HG03520 (cell line): ENCODE data around the gene CELF4.
A peak's percentile ranks its signal among the peaks of the same experiment; 100 is the strongest.

Experiments used
- ATAC-seq: cut with Tn5 transposase; IDR thresholded peaks from one replicate; pipeline ENCODE4 v1.9.1; 2021; ENCODE audit warnings: mild to moderate bottlenecking, moderate library complexity; ENCODE audit not compliant: unreplicated experiment

CELF4 gene

DNA sequence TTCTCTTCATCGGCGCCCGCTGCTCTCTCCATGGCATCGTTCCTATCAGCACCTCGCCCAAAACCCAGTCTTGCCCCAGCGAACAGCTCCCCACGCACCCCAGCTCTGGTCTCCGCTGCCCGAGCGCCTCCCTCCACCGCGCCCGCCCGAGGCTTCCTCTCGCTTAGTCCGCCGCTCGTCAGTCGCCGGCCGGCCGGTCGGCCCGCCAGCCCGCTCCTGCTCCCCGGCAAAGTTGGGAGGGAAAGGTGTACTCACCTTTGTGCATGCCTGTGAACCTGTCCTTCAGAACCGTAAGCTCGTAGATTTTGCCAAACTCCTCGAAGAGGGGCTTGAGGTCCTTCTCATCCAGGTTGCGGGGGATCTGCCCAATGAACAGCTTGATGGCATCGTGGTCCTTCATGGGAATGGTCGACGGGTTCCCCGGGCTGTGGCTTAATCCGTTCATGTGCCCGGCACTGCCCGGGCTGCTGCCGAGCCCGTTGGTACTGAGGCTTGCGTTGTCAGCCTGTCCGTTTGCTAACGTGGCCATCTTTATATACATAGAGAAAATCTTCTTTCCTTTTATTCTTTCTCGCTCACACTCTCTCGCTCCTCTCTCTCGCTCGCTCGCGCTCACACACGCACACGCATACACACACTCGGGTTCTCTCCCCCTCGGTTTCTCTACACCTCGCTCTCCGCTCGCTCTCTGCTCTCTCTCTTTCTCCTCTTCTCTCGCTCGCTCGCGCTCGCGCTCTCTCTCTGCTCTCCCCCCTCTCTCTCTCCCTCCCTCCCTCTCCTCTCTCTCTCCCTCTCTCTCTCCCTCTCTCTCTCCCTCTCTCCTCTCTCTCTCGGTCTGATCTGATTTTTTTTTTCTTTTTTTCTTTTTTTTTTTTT lies at the start of gene CELF4:
Gene CELF4, minus strand, starts transcription at position 698 of the 876 bp plus-strand sequence.
- ATAC-seq, result no peak

DNA sequence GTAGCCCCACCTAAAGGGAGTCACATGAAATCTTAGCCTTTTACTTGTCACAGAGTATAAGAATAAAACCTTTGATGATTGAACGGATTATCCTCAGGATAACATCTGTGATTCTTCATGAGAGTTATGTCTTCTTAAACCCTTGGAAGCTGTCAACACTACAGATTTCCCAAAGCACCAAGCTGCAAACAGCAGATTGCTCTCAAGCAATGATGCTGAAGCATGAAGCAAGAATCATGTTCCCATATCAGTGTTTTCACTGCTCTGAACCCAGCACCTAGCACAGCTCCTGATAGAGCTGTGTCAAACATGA lies 47.6 kb upstream of the CELF4 start:
- ATAC-seq, result no peak

DNA sequence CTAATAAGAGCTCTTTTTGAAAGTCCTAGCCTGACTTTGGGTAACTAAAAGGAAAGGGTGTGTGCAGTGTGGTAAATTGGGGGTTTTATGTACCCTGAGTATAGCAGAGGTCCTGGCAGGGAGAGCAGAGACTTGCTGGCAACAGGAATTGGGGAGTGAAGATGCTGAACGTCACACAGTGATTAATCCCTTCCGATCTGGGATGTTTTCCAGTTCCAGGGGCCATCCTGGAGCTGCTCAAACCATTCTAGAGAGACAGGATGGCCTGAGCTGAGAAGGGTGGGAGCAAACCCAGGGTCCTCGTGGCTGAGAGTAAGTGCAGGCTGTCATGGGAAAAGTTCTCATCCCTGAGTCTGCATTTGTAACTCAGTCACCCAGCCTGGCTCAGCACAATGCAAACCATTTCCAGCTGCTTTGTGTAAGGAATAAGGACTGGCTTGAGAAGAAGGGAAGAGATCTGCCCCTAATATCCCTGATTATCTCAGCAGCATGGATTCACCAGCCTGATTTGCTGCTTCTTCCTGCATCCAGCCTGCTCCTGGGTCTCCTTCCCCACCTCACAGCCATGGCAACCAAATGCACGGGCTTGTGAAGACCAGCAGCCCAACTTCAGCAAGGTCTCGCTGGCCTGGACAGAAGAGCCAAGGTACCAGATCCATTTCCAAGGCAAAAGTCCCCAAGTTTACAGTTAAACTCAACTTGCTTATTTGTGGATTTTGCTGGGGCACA lies 47.1 kb upstream of the CELF4 start:
- ATAC-seq, result no peak

DNA sequence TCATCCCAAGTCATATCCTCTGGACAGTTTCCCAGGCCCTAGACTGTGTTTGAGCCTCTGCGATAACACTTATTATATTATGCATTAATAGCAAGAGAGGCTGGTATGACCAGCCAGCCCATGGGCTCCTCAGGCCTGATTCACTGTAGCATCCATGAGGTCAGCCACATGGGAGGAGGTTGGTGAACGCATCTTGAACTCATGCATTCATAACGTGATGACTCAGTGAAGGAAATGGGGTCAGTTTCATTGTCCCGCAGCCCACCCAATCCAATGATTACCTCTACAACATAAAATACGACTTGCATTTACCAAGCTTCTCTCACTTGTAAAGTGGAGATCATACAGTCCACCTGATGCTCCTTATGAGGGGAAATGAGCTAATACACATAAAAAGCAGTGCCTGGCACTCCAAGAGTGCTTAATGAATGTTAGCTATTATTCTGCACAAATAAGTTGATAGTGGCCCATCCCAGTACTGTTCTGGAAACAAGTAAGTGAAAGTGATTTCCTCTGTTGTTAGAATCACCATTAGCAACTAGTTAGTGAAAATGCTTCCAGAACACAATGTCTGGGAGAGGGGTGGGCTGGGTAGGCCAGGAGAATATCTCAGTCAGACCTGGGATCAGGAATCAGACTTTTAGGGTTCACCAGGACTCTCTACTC lies 46.1 kb upstream of the CELF4 start:
- no peak for ATAC-seq

DNA sequence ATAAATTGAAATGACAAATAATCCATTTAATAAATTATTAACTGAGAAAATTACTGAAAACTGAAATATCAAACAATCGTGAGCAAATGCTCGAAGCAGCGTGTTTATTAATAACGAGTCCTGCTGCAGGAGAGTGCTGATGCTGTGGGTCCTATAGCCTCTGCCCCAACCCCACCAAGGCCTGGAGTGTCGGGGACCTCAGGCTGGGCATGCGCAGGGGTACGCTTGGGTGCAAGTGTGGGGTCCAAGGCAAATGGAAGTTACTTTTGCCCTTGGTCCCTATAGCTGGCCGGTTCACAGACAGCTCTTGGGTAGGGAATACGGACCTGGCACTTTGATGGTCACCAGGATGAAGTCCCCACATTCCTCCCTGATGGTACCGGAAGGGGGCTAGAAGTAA lies 43.3 kb upstream of the CELF4 start:
- ATAC-seq, result no peak

DNA sequence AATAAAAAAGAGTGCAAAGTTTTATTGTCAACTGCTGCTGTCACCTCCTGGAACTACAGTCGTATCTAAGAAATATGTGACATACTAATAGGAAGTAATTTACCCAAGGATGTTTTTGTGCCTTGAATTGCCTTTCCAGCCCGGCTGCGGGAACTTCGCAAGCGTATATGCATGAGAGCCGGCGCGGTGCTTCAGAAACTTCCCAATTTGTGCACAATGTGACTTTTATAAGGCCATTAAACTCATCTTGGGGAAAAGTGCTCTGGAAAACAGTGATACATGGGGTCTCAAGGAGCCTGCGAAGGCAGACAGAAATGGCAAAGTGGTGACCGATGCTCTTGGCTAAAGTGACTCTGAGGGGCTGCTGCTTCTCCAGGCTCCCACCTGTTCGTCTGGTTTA lies 41.7 kb upstream of the CELF4 start:
- ATAC-seq, result no peak

DNA sequence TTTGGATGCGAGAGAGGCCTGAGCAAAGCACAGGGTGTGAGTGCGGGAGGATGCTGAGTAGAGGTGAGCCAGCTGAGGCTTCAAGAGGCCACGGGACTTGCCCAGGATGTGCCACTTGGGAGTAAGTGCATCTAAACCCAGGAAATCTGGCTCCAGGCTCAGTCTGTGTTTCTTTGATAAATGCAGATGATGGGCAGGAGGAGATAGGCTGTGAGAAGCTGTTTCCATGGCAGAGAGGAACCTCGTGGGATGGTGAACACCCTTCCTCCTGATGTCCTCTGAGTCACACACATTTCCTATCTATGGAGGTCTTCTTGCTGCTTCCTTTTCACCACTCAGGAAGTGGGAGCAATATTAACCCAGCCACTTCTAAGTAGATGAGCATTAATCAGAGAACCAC lies 38.4 kb upstream of the CELF4 start:
- no peak for ATAC-seq

DNA sequence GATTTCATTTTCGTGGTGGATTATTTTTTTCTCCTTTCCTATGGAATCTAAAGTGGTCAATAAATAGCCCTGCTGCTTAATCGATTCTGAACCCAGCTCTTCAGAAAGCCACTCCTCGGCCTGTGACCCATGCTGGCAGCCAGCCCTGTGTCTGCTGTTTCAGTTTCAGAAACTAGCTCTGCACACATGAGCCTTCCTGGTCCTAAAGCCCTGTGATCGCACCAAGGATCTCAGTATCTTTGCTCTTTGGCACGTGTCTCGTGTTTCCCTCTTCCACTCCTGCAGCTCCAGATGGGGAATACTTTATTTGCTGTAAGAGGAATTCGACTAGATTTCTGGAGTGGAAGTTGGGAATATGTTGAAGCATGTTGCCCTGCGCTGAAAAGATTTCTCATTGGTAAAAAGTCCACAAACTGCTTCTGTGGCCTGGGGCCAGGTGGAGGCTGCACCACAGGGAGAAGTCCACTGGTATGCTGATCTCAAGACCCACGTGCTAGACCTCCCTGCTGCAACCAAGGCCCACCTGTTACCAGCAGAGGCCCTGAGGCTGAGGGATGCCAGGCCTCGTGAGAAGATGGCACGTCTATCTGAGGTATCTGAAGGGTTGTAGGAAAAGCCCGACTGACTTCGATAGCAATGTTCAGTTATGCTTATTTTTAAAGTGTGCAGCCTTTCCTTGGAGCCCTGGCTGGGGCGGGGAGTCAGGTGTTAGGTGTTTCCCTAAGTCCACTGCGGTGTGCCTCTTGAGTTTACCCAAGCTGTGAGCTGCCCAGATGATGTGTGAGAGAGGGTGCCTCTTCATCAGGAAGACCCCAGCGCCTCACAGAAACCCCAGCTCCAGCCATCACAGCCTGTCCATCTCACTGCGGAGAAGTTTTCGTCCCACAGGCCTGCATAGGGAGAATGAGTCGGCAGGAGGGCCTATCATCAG lies 33.6 kb upstream of the CELF4 start:
- ATAC-seq, result no peak

DNA sequence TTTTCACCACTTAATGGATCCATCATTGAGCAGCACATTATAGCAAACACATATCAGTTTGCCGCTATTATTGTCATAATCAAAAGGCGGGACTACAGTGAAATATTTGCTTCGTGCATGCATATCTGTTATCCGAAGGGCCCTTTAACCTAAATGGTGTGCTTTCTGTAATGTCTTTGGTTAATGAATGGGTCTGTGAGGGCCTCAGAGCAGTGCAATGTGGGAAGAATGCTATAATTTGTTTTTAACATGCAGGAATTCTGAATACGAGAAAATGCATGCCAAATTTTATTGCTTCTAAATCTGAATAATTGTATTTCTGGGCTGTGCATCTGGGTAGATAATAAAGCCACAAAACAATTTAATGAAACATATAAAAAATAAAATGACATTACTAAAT lies 32.8 kb upstream of the CELF4 start:
- ATAC-seq, result no peak

DNA sequence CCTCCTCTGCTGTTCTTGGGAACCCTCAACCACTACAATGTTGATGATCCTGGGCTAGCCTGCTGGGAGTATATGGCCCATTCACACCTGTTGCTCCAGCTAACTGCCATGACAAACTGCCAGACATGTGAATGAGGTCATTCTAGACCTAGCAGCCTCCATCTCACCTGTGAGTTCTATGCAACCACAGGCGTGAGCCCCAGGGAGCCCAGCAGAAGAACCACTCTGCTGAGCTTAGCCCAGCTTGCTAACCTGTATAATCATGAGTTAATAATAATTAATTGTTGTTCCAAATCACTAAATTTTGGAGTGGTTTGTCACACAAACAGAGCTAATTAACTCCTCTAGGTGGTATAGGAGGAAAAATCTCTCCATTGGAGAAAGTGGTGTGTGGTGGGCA lies 24.7 kb upstream of the CELF4 start:
- no peak for ATAC-seq

DNA sequence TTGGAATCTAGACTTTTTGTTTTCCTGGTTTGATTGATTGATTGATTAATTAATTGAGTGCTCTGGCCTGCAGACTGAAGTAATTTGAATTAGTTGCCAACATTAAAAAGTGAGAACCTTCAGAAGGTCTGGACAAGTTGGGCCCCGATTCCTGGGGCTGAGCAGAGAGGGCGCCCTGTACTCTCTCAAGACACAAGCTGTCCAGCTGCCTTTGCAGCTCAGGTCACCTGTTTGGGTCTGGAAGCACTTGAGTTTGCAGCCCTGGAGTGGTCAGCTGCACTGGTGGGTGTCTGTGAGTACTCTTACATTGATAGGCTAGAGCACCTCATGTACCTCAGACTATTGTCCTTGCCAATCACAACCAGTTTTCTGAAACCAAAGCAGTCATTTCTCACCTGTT lies 22.7 kb upstream of the CELF4 start:
- no peak for ATAC-seq

DNA sequence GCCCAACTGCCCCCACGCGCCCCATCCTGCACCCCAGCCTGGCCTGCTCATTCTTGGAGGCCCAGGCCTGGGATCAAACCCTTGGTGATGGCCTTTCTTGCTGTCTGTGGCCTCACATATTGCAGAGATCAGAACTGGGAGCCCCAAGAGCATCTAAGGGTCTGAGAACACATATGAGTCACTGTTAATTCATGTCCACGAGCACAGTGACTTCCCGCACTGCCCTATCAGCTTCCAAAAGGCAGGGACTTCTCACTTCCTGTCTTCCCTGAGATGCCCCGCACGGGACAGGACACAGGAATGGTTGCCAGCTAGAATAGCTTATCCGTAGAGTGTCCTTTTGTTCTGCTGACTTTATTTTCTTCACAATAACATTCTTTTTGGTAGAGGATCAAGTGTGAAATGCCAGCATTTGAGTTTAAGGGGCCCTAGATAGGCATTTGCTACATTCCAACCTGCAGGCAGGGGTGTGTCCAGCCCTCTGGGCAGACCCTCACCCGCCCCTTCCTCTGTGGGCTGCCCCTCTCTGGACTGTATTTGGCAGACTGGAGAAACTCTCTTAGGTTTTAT lies 21.1 kb upstream of the CELF4 start:
- ATAC-seq, result no peak

DNA sequence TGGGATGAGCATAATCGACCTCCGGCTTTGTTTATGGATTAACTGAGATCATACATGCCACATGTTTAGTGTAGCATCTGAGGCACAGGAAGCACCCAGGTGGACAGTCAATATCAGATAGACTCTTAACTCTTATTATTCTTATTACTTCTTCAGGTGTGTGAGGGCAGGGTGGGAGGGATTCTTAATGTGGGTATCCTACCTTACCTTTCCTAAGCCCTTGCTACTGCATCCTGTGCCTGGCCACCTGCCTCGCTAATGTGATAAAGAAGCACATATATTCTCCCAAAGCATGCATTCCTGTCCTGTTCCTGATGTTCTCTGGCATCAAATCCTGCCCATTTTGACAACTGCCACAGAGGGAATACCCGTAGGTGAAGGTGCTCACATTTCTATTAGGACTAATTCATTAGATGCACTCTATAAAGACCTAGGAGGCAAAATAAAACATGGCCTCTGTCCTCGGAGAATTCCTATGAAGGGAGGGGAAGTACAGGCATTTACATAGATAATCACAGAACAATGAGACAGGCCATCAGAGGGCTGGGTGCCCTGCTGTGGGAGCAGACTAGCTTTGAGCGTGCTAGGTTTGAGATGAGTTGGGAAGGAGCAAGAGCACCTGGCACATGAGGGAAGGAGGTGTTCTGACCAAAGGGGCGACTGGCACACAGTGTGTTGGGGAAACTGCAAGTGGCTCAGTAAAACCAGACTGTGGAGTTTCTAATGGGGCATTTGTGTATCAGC lies 19.5 kb upstream of the CELF4 start:
- ATAC-seq, result no peak

DNA sequence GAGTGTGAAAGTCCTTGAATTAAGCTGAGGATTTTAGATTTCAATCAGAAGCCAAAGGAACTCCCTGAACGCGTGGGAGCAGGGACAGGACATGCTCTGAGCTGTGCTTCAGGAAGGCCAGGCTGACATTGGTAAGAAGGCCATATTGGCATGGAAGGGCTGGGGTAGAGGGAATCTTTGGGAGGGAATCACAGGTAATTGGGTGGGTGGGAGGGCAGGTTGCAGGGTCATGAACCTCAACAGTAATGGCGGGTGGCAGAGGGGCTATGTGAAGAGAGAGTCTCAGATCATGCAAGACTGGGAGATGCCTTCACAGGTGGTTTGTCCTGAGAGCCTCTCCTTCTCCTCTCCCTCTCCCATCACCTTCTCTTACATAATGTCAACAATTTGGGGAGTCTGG lies 18.6 kb upstream of the CELF4 start:
- ATAC-seq, result no peak

DNA sequence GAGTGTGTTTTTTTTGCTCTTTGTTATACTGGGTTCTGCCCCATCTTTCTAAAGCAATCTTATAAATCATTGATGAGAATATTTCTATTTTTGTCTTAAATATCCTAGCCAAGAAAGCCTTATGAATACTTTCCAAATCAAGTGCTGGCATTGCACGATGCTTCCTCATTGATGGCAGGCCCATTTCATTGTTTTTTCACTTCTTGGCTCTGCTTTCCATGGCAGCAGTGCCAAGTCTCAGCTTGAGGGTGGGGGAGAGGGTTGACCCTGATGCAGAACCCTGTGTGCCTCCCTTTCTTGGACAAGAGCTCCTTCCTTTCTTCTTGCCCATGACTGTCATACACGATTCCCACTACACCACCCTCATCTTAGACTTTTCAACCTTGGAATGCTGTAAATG lies 16.7 kb upstream of the CELF4 start:
- ATAC-seq, result no peak

DNA sequence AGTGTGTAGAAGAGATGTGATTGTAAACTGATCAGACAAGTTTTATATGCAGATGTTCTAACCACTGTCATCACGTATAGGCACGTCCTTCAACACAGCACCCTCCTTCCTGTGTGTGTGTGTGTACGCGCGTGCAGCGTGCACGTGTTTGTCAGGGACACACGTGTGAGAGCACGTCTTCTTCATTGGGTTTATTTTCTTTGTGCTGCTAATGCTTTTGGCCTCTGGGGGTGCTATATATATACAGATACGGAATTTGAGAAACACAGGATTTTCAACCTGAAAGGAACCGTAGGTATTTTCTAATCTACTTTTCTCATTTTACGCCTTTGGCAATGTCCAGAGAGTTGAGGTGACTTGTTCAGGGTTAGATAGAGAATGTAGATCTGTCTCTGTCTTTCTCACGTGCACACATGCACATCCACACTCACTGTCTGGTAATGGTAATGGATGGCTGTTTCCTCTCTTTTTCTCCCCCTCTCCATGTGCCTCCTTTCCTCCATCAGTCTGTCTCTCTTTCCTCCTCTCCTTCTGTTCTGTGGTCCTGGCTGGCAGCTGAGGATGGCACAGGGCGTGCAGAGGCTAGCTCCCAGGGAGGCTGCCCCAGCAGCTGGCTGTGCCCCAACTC lies 13.4 kb upstream of the CELF4 start:
- ATAC-seq, result peak; percentile 53

DNA sequence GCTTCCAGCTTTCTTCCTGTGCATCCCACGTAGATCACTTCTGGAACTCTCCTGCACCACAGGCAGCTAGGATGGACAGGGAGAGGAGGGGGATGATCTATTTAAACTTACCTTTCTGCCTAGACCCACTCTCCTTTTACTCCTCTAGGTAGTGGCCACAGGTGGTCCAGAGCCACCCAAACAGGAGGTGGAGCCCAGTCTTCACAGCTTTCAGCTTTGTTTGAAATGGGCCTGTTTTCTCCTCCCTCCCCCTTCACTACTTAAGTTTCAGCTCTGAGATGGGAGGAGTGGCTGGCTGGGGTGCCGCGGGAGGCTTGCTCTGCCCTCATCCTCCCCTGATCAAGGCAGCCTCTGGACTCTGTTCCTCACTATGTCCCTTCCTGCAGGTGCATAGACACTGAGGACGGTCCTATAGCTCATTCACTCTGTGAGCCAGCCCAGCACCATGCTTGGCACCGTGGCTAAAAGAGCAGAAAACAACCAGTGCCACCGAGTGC lies 12.6 kb upstream of the CELF4 start:
- ATAC-seq, result no peak

DNA sequence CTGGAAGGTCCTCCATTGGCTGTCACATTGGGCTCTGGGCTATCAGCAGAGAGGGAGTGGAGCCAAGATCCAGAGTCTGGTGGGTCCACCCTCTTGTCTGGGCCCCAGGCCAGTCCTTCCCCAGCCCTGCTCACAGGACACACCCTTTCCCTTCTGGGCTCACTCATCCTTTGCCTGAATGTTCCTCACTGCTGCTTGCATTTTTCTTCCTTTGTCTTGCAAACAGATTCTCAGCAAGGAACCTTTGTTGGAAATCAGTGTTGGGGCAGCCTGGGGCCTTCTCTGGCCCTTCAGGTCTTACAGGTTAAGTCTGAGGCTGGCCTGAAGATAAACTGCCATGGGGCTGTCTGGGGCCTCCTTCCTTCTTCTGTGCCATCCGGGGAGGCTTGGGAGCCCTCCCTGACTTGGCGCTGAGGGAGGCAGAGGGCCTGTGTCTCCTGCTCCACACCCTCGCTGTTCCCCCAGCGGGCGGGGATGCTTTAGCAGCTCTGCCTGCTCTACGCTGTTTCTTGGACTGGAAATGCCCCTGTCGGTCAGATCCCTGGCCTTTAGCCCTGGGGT lies 11.5 kb upstream of the CELF4 start:
- no peak for ATAC-seq

DNA sequence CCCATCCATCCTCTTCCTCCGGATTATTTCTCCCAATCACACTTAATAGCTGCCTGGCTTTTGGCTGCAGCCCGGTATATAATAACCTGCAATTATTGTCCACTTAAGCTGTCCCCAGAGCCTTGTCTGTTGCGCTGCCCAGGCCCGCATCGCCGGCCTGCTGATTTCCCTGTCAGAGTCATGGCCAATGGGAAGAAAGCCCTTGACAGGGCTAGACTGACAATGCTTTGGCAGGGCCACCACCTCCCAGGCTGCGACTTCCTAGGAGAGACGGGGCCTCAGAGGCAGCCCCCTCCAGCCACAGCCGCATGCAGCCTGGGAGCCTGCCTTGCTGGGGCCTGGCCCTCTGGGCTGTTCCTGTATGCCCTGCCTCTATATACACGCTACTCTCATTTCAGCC lies 10.0 kb upstream of the CELF4 start:
- no peak for ATAC-seq
